NB4 (cell line): ENCODE measurements around the gene ACVR2A.

Experiments
- POLR2A ChIP-seq: IDR thresholded peaks from 2 replicates; pipeline ENCODE4 v1.6.1; 2011; ENCODE audit warnings: mild to moderate bottlenecking; ENCODE audit not compliant: insufficient read length; ENCODE audit errors: extremely low read depth
- TF ChIP-seq, protein P1 (sequence below): IDR thresholded peaks from one replicate; pipeline ENCODE4 v1.5.1; 2012; ENCODE audit warnings: low read depth, low read length

- TF ChIP-seq POLR2A, result no peak
- TF ChIP-seq, protein P1, sequence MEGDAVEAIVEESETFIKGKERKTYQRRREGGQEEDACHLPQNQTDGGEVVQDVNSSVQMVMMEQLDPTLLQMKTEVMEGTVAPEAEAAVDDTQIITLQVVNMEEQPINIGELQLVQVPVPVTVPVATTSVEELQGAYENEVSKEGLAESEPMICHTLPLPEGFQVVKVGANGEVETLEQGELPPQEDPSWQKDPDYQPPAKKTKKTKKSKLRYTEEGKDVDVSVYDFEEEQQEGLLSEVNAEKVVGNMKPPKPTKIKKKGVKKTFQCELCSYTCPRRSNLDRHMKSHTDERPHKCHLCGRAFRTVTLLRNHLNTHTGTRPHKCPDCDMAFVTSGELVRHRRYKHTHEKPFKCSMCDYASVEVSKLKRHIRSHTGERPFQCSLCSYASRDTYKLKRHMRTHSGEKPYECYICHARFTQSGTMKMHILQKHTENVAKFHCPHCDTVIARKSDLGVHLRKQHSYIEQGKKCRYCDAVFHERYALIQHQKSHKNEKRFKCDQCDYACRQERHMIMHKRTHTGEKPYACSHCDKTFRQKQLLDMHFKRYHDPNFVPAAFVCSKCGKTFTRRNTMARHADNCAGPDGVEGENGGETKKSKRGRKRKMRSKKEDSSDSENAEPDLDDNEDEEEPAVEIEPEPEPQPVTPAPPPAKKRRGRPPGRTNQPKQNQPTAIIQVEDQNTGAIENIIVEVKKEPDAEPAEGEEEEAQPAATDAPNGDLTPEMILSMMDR, result no peak
Observed at GRCh38 chr2:147976102-147976501, 131.3 kb downstream of the ACVR2A start.
